GM10266 (cell line): ENCODE measurements around the gene CDC25B.

ENCODE experiments used
- DNase-seq: peaks from one replicate; pipeline ENCODE4 v3.0.0; 2012; ENCODE audit errors: extremely low spot score
- TF ChIP-seq, protein P1 (sequence below): IDR thresholded peaks from 2 replicates; pipeline ENCODE4 v1.5.1; 2012; ENCODE audit warnings: mild to moderate bottlenecking, low read depth; ENCODE audit not compliant: control insufficient read depth, insufficient read depth; ENCODE audit errors: missing control alignments

The CDC25B gene

GRCh38 chr20:3815703-3816315, 19.7 kb downstream of the CDC25B start:
- TF ChIP-seq, protein P1, sequence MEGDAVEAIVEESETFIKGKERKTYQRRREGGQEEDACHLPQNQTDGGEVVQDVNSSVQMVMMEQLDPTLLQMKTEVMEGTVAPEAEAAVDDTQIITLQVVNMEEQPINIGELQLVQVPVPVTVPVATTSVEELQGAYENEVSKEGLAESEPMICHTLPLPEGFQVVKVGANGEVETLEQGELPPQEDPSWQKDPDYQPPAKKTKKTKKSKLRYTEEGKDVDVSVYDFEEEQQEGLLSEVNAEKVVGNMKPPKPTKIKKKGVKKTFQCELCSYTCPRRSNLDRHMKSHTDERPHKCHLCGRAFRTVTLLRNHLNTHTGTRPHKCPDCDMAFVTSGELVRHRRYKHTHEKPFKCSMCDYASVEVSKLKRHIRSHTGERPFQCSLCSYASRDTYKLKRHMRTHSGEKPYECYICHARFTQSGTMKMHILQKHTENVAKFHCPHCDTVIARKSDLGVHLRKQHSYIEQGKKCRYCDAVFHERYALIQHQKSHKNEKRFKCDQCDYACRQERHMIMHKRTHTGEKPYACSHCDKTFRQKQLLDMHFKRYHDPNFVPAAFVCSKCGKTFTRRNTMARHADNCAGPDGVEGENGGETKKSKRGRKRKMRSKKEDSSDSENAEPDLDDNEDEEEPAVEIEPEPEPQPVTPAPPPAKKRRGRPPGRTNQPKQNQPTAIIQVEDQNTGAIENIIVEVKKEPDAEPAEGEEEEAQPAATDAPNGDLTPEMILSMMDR, result no peak
- no peak for DNase-seq

GRCh38 chr20:3818155-3819151, 22.3 kb downstream of the CDC25B start:
- TF ChIP-seq, protein P1, result peak; percentile 66

DNA sequence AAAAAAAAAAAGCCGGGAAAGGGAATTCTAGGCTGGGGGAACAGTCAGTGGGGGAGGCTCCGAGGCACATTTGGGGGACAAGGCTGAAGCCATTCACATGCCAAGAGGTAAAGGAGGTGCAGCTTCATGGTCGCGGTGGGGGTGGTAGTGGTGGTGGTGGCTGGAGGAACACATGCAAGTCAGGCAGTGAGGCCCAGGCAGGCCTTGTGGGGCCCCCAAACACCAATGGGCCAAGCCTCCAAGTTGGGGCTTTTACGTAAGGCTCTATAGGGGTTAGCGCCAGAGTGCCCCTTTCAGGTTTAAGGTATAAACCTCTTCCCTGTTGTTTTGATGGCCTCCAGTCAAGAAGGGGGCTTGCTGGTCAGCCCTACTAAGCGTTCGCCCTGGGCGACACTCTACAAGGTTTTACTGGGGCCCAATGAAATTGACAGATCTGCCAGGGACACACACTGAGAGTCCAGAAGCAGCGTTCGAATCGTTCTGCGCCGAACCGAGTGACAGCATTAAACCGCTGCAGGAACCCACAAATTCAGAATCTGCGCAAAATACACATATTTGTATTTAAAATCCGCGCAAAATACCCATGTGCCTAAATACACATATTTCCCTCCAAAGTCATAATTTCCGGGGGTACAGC, 23.4 kb downstream of the CDC25B start:
- DNase-seq, result no peak
- TF ChIP-seq, protein P1, result no peak

More at GRCh38 chr20:3818155-3819151, 22.3 kb downstream of the CDC25B start:
- peak; percentile 68 for DNase-seq

GRCh38 chr20:3820048-3820900, 24.2 kb downstream of the CDC25B start, which contains the start of gene AP5S1:
Gene AP5S1, plus strand, starts transcription at chr20:3820547. Its CDS starts 1,571 bp downstream, at chr20:3822118.
- TF ChIP-seq, protein P1, result peak; percentile 97
- DNase-seq, result peak; percentile 93

DNA sequence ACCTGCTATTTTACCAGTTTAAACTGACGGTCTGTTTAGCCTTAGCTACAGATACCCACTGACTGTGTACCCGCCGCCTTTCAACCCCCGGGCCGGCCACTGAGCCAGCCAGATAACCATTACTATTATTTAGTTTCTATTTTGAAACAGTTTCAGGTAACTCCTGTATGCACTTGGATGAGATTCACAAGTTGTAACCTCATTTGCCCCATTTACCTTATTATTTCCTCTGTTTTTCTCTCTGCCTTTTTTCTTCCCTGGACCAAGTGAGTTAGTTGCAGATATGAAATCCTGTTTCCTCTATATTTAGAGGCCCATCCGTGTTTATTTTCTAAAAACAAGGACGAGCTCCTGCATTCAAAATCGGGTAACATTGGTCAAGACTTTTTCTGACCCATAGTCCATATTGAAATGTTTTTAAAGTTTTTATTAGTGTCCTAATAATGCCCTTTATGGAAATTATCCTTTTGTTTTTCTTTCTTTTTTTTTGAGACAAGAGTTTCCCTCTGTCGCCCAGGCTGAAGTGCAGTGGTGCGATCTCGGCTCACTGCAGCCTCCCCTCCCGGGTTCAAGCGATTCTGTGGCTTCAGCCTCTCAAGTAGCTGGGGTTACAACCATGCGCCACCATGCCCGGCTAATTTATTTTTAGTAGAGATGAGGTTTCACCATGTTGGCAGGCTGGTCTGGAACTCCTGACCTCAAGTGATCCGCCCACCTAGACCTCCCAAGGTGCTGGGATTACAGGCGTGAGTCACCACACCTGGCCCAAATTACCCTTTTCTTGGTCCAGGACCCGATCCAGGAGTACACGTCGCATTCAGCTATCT, 25.0 kb downstream of the CDC25B start:
- TF ChIP-seq, protein P1, result no peak
- no peak for DNase-seq

DNA sequence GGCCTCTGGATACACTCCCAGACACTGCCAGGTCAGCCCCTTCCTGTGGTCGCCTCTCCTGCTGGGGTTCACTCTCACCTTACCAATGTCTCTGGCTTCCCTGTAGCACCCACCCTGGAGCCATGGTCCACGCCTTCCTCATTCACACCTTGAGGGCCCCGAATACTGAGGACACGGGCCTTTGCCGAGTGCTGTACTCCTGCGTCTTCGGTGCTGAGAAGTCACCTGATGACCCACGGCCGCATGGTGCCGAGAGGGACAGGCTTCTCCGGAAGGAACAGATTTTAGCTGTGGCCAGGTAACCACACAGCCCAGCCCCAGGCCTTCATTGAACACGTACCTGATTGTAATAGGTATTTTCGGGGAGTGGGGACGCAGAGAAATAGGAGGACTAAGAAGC, 25.9 kb downstream of the CDC25B start:
- TF ChIP-seq, protein P1, result no peak
- no peak for DNase-seq
